Mesendoderm (in vitro differentiated cells): ENCODE data around the gene GSG1L.

Source experiments
- DNase-seq: peaks from one replicate; pipeline ENCODE4 v3.0.0; 2013
- H2AK5ac ChIP-seq: 2 replicates; pipeline ENCODE4 v1.6.1; 2013; ENCODE audit warnings: low read length, inconsistent platforms
- H2BK120ac ChIP-seq: 2 replicates; pipeline ENCODE4 v1.6.1; 2013; ENCODE audit warnings: low read depth, mild to moderate bottlenecking, low read length, moderate library complexity, mixed read lengths
- H2BK15ac ChIP-seq: replicated peaks from 2 replicates; pipeline ENCODE4 v1.6.1; 2013; ENCODE audit warnings: low read depth, mild to moderate bottlenecking, moderate library complexity
- H2BK5ac ChIP-seq: 2 replicates; pipeline ENCODE4 v1.6.1; 2013; ENCODE audit warnings: low read length, inconsistent platforms
- H3K18ac ChIP-seq: 2 replicates; pipeline ENCODE4 v1.6.1; 2013; ENCODE audit warnings: mild to moderate bottlenecking, low read length, mixed read lengths
- H3K23ac ChIP-seq: one replicate; pipeline ENCODE4 v1.6.1; 2013; ENCODE audit warnings: low read length
- H3K27ac ChIP-seq: 2 replicates; pipeline ENCODE4 v1.5.1; 2013; ENCODE audit warnings: low read depth, mild to moderate bottlenecking, inconsistent platforms, low read length, moderate library complexity
- H3K27me3 ChIP-seq: 2 replicates; pipeline ENCODE4 v1.6.1; 2013; ENCODE audit warnings: low read length, control low read depth, mild to moderate bottlenecking, inconsistent platforms; ENCODE audit not compliant: insufficient read depth, poor library complexity
- H3K36me3 ChIP-seq: 2 replicates; pipeline ENCODE4 v1.6.1; 2013; ENCODE audit warnings: low read length, inconsistent platforms; ENCODE audit not compliant: control insufficient read depth, insufficient read depth
- H3K4ac ChIP-seq: one replicate; pipeline ENCODE4 v1.6.1; 2013; ENCODE audit warnings: low read depth, mild to moderate bottlenecking, low read length, moderate library complexity
- H3K4me1 ChIP-seq: 2 replicates; pipeline ENCODE4 v1.6.1; 2013; ENCODE audit warnings: low read depth, low read length, inconsistent platforms; ENCODE audit not compliant: control insufficient read depth
- H3K4me2 ChIP-seq: 2 replicates; pipeline ENCODE4 v1.6.1; 2013; ENCODE audit warnings: low read length
- H3K4me3 ChIP-seq: 2 replicates; pipeline ENCODE4 v1.5.1; 2013; ENCODE audit warnings: mild to moderate bottlenecking, low read length
- H3K56ac ChIP-seq: one replicate; pipeline ENCODE4 v1.6.1; 2013; ENCODE audit warnings: low read length
- H3K79me1 ChIP-seq: 2 replicates; pipeline ENCODE4 v1.6.1; 2013; ENCODE audit warnings: low read length, inconsistent platforms
- H3K79me2 ChIP-seq: 2 replicates; pipeline ENCODE4 v1.6.1; 2013; ENCODE audit warnings: mild to moderate bottlenecking, low read length; ENCODE audit not compliant: control insufficient read depth, insufficient read depth
- H3K9ac ChIP-seq: 2 replicates; pipeline ENCODE4 v1.6.1; 2013; ENCODE audit warnings: low read length, inconsistent platforms
- H4K5ac ChIP-seq: one replicate; pipeline ENCODE4 v1.6.1; 2013; ENCODE audit warnings: low read length
- H4K8ac ChIP-seq: one replicate; pipeline ENCODE4 v1.6.1; 2013; ENCODE audit warnings: low read depth, mild to moderate bottlenecking, control low read depth, low read length, moderate library complexity
- WGBS: extraction: QIAGEN DNeasy Blood & Tissue Kit; methylation state at CpG from one replicate; pipeline ENCODE4 v1.1.7; 2013; ENCODE audit warnings: low lambda C conversion rate, missing lambda C conversion rate; ENCODE audit not compliant: insufficient coverage; ENCODE audit errors: extremely low coverage; 5-methylcytosine and 5-hydroxymethylcytosine counted together

Gene GSG1L

DNA sequence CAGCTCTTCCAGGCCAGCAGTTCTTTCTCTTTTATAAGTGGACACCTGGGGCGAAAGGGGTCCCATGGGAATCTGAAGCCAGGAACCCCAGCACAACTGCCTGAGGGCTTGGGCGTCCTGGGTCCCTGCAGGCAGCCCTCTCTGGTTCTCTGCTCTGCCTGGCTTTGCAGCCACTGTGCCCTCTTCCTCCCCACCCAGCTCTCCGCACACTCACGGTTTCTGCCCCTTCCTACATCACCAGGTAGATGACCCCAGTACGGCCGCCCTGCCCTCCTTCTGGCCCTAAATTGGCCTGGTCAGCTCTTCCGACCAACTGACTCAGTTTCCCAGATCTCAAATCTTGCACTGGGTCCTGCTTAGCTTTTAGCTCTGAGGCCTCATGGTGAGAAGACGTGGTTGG lies 288.3 kb downstream of the GSG1L start:
- no peaks in the 10 kb centered on the region for H3K79me2 ChIP-seq
- no peak overlapping the region for H3K23ac ChIP-seq
- WGBS = no CpG with 5 or more reads among the region's 8 CpGs
- H2BK120ac ChIP-seq = no peak overlapping the region
- no peak overlapping the region for H2AK5ac ChIP-seq
- no peaks in the 10 kb centered on the region for H3K79me1 ChIP-seq
- no peak for DNase-seq
- no peak overlapping the region for H2BK5ac ChIP-seq
- no peak overlapping the region for H4K8ac ChIP-seq
- H3K27me3 ChIP-seq = no peaks in the 10 kb centered on the region
- H3K36me3 ChIP-seq = no peaks in the 10 kb centered on the region
- no peak overlapping the region for H3K27ac ChIP-seq
- no peak overlapping the region for H3K4ac ChIP-seq
- no peak overlapping the region for H3K56ac ChIP-seq
- H4K5ac ChIP-seq = no peak overlapping the region
- no peak overlapping the region for H3K4me3 ChIP-seq
- no peaks in the 10 kb centered on the region for H3K4me1 ChIP-seq
- H3K4me2 ChIP-seq = no peak overlapping the region
- H2BK15ac ChIP-seq = no peak overlapping the region
- no peak overlapping the region for H3K18ac ChIP-seq
- no peak overlapping the region for H3K9ac ChIP-seq

DNA sequence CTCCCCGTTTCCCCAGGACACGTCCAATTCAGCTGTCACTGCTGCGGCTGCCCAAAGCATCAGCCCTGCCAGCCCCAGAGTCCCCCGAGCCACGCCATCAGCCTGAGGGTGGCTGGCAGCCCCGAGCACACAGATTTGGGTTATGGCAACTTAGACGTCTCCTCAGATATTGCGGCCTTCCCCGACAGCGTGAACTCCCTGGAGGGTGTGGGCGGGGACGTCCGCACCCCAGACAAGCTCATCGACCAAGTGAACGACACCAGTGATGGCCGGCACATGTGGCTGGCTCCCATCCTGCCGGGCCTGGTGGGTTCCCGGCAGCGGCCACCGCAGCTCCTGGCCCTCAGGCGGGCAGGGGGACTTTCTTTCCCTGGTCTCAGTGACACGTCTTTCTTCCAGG lies 288.7 kb downstream of the GSG1L start:
- no peak for DNase-seq

DNA sequence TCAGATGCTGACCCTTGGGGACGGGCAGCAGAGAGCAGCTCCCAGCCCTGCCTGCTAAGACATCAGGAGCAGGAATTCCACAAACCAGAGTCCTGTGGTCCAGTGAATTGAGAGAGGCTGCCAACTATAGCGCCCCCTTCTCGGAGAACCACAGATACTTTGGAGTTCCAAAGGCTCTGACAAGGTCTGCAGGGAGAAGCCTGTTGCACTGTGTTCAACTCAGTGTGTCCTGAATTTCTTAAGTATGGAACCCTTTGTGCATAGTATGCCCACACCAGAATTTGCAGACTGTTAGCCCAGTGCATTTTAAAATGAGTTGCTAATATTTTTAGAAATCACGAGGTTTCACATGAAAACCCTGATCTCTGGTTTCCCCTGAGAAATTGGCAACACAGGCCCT lies 290.2 kb downstream of the GSG1L start:
- no peak overlapping the region for H3K27ac ChIP-seq
- no peak overlapping the region for H2BK5ac ChIP-seq
- H4K5ac ChIP-seq = no peak overlapping the region
- no peak overlapping the region for H2BK120ac ChIP-seq
- H3K4me2 ChIP-seq = no peak overlapping the region
- no peak overlapping the region for H3K56ac ChIP-seq
- H2BK15ac ChIP-seq = no peak overlapping the region
- no peak overlapping the region for H3K23ac ChIP-seq
- H3K36me3 ChIP-seq = no peaks in the 10 kb centered on the region
- no peak overlapping the region for H3K4ac ChIP-seq
- no peak overlapping the region for H3K9ac ChIP-seq
- no peak overlapping the region for H2AK5ac ChIP-seq
- DNase-seq = no peak
- WGBS = no CpG with 5 or more reads among the region's 4 CpGs
- no peak overlapping the region for H3K4me3 ChIP-seq
- H3K4me1 ChIP-seq = no peaks in the 10 kb centered on the region
- H3K79me1 ChIP-seq = no peaks in the 10 kb centered on the region
- no peaks in the 10 kb centered on the region for H3K27me3 ChIP-seq
- no peak overlapping the region for H4K8ac ChIP-seq
- H3K79me2 ChIP-seq = no peaks in the 10 kb centered on the region
- no peak overlapping the region for H3K18ac ChIP-seq

More for the DNA sequence above, 288.7 kb downstream of the GSG1L start:
- Histone ChIP-seq H3K27me3 (no peaks in the 10 kb centered on the region), H3K9ac (no peak overlapping the region), H3K56ac (no peak overlapping the region), H2AK5ac (no peak overlapping the region), H3K18ac (no peak overlapping the region), H3K4me3 (no peak overlapping the region), H3K4me1 (no peaks in the 10 kb centered on the region), H3K27ac (no peak overlapping the region), H3K36me3 (no peaks in the 10 kb centered on the region), H3K79me1 (no peaks in the 10 kb centered on the region), H4K8ac (no peak overlapping the region), H2BK15ac (no peak overlapping the region), H3K4me2 (no peak overlapping the region), H3K23ac (no peak overlapping the region), H2BK120ac (no peak overlapping the region), H3K4ac (no peak overlapping the region), H2BK5ac (no peak overlapping the region), H3K79me2 (no peaks in the 10 kb centered on the region), H4K5ac (no peak overlapping the region)
- WGBS = no CpG with 5 or more reads among the region's 22 CpGs

DNA sequence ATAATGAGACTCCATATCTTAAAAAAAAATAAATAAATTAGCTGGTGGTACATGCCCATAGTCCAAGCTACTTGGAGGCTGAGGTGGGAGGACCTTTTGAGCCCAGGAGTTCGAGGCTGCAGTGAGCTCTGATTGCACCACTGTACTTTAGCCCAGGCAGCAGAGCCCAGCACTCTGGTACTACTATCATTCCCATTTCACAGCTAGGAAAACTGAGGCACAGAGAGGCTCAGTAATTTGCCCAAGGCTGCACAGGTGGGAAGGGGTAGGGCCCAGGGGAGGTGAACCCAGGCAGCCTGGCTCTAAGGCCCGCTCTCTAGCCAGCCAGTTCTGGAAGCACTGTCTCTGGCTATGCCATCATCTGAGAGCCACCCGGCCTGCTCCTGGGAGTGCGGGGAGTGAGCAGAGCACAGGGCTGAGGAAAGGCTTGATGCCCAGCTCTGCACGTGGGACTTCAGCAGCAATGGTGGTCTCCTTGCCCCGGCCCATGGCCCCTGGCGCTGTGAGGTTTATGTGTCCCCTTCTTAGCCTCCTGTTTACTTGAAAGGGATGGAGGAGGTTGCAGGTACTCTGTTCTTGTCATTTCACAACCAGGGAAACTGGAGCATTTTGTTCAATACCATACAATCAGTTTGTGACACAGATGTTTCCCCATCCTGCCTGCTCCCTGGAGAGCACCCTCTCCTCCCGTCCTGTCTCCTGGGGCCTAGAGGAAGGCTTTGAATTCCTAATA lies 291.3 kb downstream of the GSG1L start:
- no peak overlapping the region for H3K4me3 ChIP-seq
- H3K79me1 ChIP-seq = no peaks in the 10 kb centered on the region
- no peak overlapping the region for H3K23ac ChIP-seq
- DNase-seq = no peak
- no peaks in the 10 kb centered on the region for H3K27me3 ChIP-seq
- H3K9ac ChIP-seq = no peak overlapping the region
- no peak overlapping the region for H2BK120ac ChIP-seq
- no peak overlapping the region for H4K8ac ChIP-seq
- H3K4ac ChIP-seq = no peak overlapping the region
- H2AK5ac ChIP-seq = no peak overlapping the region
- no peak overlapping the region for H2BK15ac ChIP-seq
- no peaks in the 10 kb centered on the region for H3K4me1 ChIP-seq
- WGBS = no CpG with 5 or more reads among the region's 8 CpGs
- H3K18ac ChIP-seq = no peak overlapping the region
- no peak overlapping the region for H3K4me2 ChIP-seq
- no peak overlapping the region for H4K5ac ChIP-seq
- H3K27ac ChIP-seq = no peak overlapping the region
- no peak overlapping the region for H3K56ac ChIP-seq
- H3K79me2 ChIP-seq = no peaks in the 10 kb centered on the region
- H2BK5ac ChIP-seq = no peak overlapping the region
- H3K36me3 ChIP-seq = no peaks in the 10 kb centered on the region

DNA sequence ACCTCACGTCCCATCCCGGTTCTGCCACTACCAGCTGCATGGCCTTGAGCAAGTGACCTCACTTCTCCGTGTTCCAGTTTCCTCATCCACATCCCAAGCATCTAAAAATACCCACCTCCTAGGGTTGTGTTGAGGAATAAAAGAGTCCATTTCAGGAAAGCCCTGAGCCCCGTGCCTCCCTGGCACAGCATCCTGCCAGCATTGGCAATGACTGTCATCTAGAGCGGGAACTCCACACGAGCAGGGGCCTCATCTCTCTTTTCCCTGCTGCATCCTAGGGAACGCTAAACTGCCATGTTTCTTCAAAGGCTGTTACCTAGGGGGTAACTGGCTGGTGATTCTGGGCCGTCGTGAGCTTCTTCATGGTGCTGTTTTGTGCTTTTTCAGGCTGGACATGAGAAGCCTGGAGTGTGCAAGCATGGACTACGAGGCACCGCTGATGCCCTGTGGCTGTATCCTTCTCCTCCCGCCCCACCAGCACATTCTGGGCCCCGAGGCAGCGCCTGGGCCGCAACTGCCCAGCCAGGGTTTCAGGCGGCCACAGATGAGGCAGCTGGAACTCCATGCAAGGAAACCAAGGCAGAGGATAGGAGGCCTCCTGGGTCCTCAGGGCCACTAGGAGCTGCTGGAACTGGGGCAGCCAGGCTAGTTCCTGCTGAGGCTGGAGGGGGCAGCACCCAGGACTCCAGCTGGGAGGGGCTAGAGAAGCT lies 292.2 kb downstream of the GSG1L start:
- Histone ChIP-seq H4K8ac (no peak overlapping the region), H3K4me3 (no peak overlapping the region), H2BK15ac (no peak overlapping the region), H3K18ac (no peak overlapping the region), H3K79me2 (no peaks in the 10 kb centered on the region), H3K36me3 (no peaks in the 10 kb centered on the region), H3K9ac (no peak overlapping the region), H4K5ac (no peak overlapping the region), H2AK5ac (no peak overlapping the region), H3K56ac (no peak overlapping the region), H2BK120ac (no peak overlapping the region), H3K27ac (no peak overlapping the region), H3K4me1 (no peaks in the 10 kb centered on the region), H2BK5ac (no peak overlapping the region), H3K23ac (no peak overlapping the region), H3K4me2 (no peak overlapping the region), H3K79me1 (no peaks in the 10 kb centered on the region), H3K4ac (no peak overlapping the region), H3K27me3 (no peaks in the 10 kb centered on the region)
- WGBS = no CpG with 5 or more reads among the region's 16 CpGs
- DNase-seq = no peak
